ENCODE data around the gene GGA2. TPM values are rescaled to one million over a fixed set of nuclear protein-coding genes. Genes with fewer than 3 reads are reported as not detected.

Gene GGA2
- polyA plus RNA-seq, 2 donors = 12.6 to 15.9 TPM

- peaks cover 2 to 13% of the 10 kb centered on the region in 2 donors for H3K36me3 ChIP-seq (ENCODE audit: control insufficient read depth in 2 of 2, insufficient read depth in 2 of 2, low read length in 1 of 2)
- WGBS, 2 donors = 87 to 88% methylated on average over 11 of the region's 11 CpGs
Observed at GRCh38 chr16:23539984-23540816, 29.9 kb upstream of the GGA2 start.

DNA sequence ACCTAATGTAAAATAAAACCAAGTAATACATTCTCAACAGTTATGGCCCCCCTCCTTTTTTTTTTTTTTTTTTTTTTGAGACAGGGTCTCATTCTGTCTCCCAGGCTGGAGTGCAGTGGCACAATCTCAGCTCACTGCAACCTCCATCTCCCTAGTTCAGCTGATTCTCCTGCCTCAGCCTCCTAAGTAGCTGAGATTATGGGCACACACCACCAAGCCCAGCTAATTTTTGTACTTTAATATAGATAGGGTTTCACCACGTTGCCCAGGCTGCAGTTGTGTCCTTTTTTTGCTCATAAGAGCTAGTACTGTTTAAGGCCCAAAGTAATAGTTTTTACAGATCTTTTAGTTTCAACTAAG lies 28.6 kb upstream of the GGA2 start:
- Histone ChIP-seq H3K4me1 (ENCODE audit: control insufficient read depth in 2 of 2, insufficient read depth in 2 of 2, low read length in 1 of 2) (no peaks in the 10 kb centered on the region), H3K27me3 (ENCODE audit: control insufficient read depth in 1 of 2, insufficient read depth in 2 of 2, low read length in 2 of 2) (no peaks in the 10 kb centered on the region), H3K27ac (ENCODE audit: low read depth in 2 of 2, low read length in 1 of 2) (no peak overlapping the region), H3K36me3 (ENCODE audit: control insufficient read depth in 2 of 2, insufficient read depth in 2 of 2, low read length in 1 of 2) (peaks cover 4 to 19% of the 10 kb centered on the region in 2 donors), H3K4me3 (ENCODE audit: low read depth in 1 of 2, low read length in 2 of 2) (no peak overlapping the region), H3K9me3 (ENCODE audit: control insufficient read depth in 2 of 2, insufficient read depth in 1 of 2, low read depth in 1 of 2, low read length in 1 of 2) (no peaks in the 10 kb centered on the region)
- WGBS, 2 donors = 92 to 93% methylated on average over 1 of the region's 1 CpG

More at GRCh38 chr16:23539984-23540816, 29.9 kb upstream of the GGA2 start:
- H3K4me3 ChIP-seq (ENCODE audit: low read depth in 1 of 2, low read length in 2 of 2) = no peak overlapping the region
- peaks cover 0 to under 1% of the 10 kb centered on the region in 2 donors for H3K4me1 ChIP-seq (ENCODE audit: control insufficient read depth in 2 of 2, insufficient read depth in 2 of 2, low read length in 1 of 2)
- H3K9me3 ChIP-seq (ENCODE audit: control insufficient read depth in 2 of 2, insufficient read depth in 1 of 2, low read depth in 1 of 2, low read length in 1 of 2) = no peaks in the 10 kb centered on the region
- no peak overlapping the region for H3K27ac ChIP-seq (ENCODE audit: low read depth in 2 of 2, low read length in 1 of 2)
- H3K27me3 ChIP-seq (ENCODE audit: control insufficient read depth in 1 of 2, insufficient read depth in 2 of 2, low read length in 2 of 2) = no peaks in the 10 kb centered on the region

DNA sequence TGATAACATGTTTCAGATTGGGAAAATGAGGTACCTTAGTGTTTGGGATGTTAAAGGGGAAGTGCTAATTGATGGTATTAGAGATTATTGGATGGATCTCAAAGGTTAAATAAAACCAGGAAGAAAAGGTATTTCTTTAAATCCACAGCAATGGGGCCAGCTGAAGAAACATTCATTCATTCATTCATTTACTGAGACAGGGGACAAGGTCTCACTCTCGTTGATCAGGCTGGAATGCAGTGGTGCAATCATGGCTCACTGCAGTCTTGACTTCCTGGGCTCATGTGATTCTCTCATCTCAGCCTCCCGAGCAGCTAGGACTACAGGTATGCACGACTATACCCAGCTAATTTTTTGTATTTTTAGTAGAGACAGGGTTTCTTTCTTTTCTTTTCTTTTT lies 27.1 kb upstream of the GGA2 start:
- WGBS, 2 donors = 80 to 82% methylated on average over 3 of the region's 3 CpGs
- Histone ChIP-seq H3K27ac (ENCODE audit: low read depth in 2 of 2, low read length in 1 of 2) (no peak overlapping the region), H3K9me3 (ENCODE audit: control insufficient read depth in 2 of 2, insufficient read depth in 1 of 2, low read depth in 1 of 2, low read length in 1 of 2) (no peaks in the 10 kb centered on the region), H3K36me3 (ENCODE audit: control insufficient read depth in 2 of 2, insufficient read depth in 2 of 2, low read length in 1 of 2) (peaks cover 4 to 21% of the 10 kb centered on the region in 2 donors), H3K27me3 (ENCODE audit: control insufficient read depth in 1 of 2, insufficient read depth in 2 of 2, low read length in 2 of 2) (no peaks in the 10 kb centered on the region), H3K4me1 (ENCODE audit: control insufficient read depth in 2 of 2, insufficient read depth in 2 of 2, low read length in 1 of 2) (no peaks in the 10 kb centered on the region), H3K4me3 (ENCODE audit: low read depth in 1 of 2, low read length in 2 of 2) (no peak overlapping the region)

- Histone ChIP-seq H3K36me3 (ENCODE audit: control insufficient read depth in 2 of 2, insufficient read depth in 2 of 2, low read length in 1 of 2) (peaks cover 4 to 21% of the 10 kb centered on the region in 2 donors), H3K4me1 (ENCODE audit: control insufficient read depth in 2 of 2, insufficient read depth in 2 of 2, low read length in 1 of 2) (no peaks in the 10 kb centered on the region), H3K9me3 (ENCODE audit: control insufficient read depth in 2 of 2, insufficient read depth in 1 of 2, low read depth in 1 of 2, low read length in 1 of 2) (no peaks in the 10 kb centered on the region), H3K27ac (ENCODE audit: low read depth in 2 of 2, low read length in 1 of 2) (no peak overlapping the region), H3K4me3 (ENCODE audit: low read depth in 1 of 2, low read length in 2 of 2) (no peak overlapping the region), H3K27me3 (ENCODE audit: control insufficient read depth in 1 of 2, insufficient read depth in 2 of 2, low read length in 2 of 2) (no peaks in the 10 kb centered on the region)
- WGBS, 2 donors = 70 to 80% methylated on average over 2 of the region's 2 CpGs
Observed at GRCh38 chr16:23535901-23536300, 25.6 kb upstream of the GGA2 start.

GRCh38 chr16:23534868-23535860 lies 24.9 kb upstream of the GGA2 start:
- H3K4me1 ChIP-seq (ENCODE audit: control insufficient read depth in 2 of 2, insufficient read depth in 2 of 2, low read length in 1 of 2) = no peaks in the 10 kb centered on the region
- H3K27me3 ChIP-seq (ENCODE audit: control insufficient read depth in 1 of 2, insufficient read depth in 2 of 2, low read length in 2 of 2) = no peaks in the 10 kb centered on the region
- H3K9me3 ChIP-seq (ENCODE audit: control insufficient read depth in 2 of 2, insufficient read depth in 1 of 2, low read depth in 1 of 2, low read length in 1 of 2) = no peaks in the 10 kb centered on the region
- WGBS, 2 donors = 92 to 93% methylated on average over 19 of the region's 19 CpGs
- no peak overlapping the region for H3K27ac ChIP-seq (ENCODE audit: low read depth in 2 of 2, low read length in 1 of 2)
- H3K4me3 ChIP-seq (ENCODE audit: low read depth in 1 of 2, low read length in 2 of 2) = no peak overlapping the region
- H3K36me3 ChIP-seq (ENCODE audit: control insufficient read depth in 2 of 2, insufficient read depth in 2 of 2, low read length in 1 of 2) = peaks cover 9 to 21% of the 10 kb centered on the region in 2 donors

GRCh38 chr16:23532448-23532847 lies 22.2 kb upstream of the GGA2 start:
- Histone ChIP-seq H3K27ac (ENCODE audit: low read depth in 2 of 2, low read length in 1 of 2) (no peak overlapping the region), H3K27me3 (ENCODE audit: control insufficient read depth in 1 of 2, insufficient read depth in 2 of 2, low read length in 2 of 2) (no peaks in the 10 kb centered on the region), H3K4me1 (ENCODE audit: control insufficient read depth in 2 of 2, insufficient read depth in 2 of 2, low read length in 1 of 2) (no peaks in the 10 kb centered on the region), H3K4me3 (ENCODE audit: low read depth in 1 of 2, low read length in 2 of 2) (no peak overlapping the region), H3K9me3 (ENCODE audit: control insufficient read depth in 2 of 2, insufficient read depth in 1 of 2, low read depth in 1 of 2, low read length in 1 of 2) (no peaks in the 10 kb centered on the region), H3K36me3 (ENCODE audit: control insufficient read depth in 2 of 2, insufficient read depth in 2 of 2, low read length in 1 of 2) (peaks cover 19 to 33% of the 10 kb centered on the region in 2 donors)
- WGBS, 2 donors = 91 to 97% methylated on average over 1 of the region's 1 CpG

GRCh38 chr16:23530062-23530461 lies 19.8 kb upstream of the GGA2 start:
- H3K36me3 ChIP-seq (ENCODE audit: control insufficient read depth in 2 of 2, insufficient read depth in 2 of 2, low read length in 1 of 2) = peaks cover 16 to 38% of the 10 kb centered on the region in 2 donors
- 90 to 93% methylated on average over 5 of the region's 5 CpGs for WGBS, 2 donors

GRCh38 chr16:23528644-23529310 lies 18.5 kb upstream of the GGA2 start:
- Histone ChIP-seq H3K9me3 (ENCODE audit: control insufficient read depth in 2 of 2, insufficient read depth in 1 of 2, low read depth in 1 of 2, low read length in 1 of 2) (no peaks in the 10 kb centered on the region), H3K27me3 (ENCODE audit: control insufficient read depth in 1 of 2, insufficient read depth in 2 of 2, low read length in 2 of 2) (no peaks in the 10 kb centered on the region), H3K4me3 (ENCODE audit: low read depth in 1 of 2, low read length in 2 of 2) (no peak overlapping the region), H3K4me1 (ENCODE audit: control insufficient read depth in 2 of 2, insufficient read depth in 2 of 2, low read length in 1 of 2) (no peaks in the 10 kb centered on the region), H3K36me3 (ENCODE audit: control insufficient read depth in 2 of 2, insufficient read depth in 2 of 2, low read length in 1 of 2) (peaks cover 15 to 33% of the 10 kb centered on the region in 2 donors), H3K27ac (ENCODE audit: low read depth in 2 of 2, low read length in 1 of 2) (no peak overlapping the region)
- WGBS, 2 donors = 92 to 95% methylated on average over 10 of the region's 10 CpGs

More at GRCh38 chr16:23530062-23530461, 19.8 kb upstream of the GGA2 start:
- H3K27me3 ChIP-seq (ENCODE audit: control insufficient read depth in 1 of 2, insufficient read depth in 2 of 2, low read length in 2 of 2) = no peaks in the 10 kb centered on the region
- no peak overlapping the region for H3K4me3 ChIP-seq (ENCODE audit: low read depth in 1 of 2, low read length in 2 of 2)
- no peaks in the 10 kb centered on the region for H3K4me1 ChIP-seq (ENCODE audit: control insufficient read depth in 2 of 2, insufficient read depth in 2 of 2, low read length in 1 of 2)
- no peaks in the 10 kb centered on the region for H3K9me3 ChIP-seq (ENCODE audit: control insufficient read depth in 2 of 2, insufficient read depth in 1 of 2, low read depth in 1 of 2, low read length in 1 of 2)
- H3K27ac ChIP-seq (ENCODE audit: low read depth in 2 of 2, low read length in 1 of 2) = no peak overlapping the region

DNA sequence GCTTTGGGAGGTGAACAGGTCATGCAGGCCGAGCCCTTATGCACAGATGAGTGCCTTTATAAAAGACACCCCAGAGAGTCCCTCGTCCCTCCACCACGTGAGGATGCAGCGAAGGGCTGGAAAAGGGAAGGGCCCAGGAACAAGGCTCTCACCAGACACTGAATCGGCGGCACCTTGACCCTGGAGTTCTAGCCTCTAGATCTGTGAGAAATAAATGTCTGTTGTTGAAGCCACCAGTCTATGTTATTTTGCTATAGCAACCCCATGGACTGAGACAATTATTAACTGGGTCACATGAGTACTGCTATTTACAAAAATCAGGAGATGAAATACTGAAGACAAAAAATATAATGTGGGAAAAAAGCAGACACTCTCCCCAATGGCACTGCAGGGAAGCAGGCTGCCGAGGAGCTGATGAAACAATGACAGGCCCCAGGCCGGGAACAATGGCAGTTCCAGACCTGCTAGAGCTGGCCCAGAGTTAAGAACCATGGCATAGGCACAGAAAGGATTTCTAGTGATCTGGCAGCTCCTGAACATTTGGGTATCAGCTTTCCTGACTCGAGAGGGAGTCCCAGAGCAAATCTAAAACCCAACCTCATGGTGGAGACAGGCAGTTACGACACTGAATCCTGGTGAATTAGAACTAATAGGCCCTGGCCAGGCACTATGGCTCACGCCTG lies 17.8 kb upstream of the GGA2 start:
- Histone ChIP-seq H3K36me3 (ENCODE audit: control insufficient read depth in 2 of 2, insufficient read depth in 2 of 2, low read length in 1 of 2) (peaks cover 15 to 31% of the 10 kb centered on the region in 2 donors), H3K27me3 (ENCODE audit: control insufficient read depth in 1 of 2, insufficient read depth in 2 of 2, low read length in 2 of 2) (no peaks in the 10 kb centered on the region), H3K9me3 (ENCODE audit: control insufficient read depth in 2 of 2, insufficient read depth in 1 of 2, low read depth in 1 of 2, low read length in 1 of 2) (no peaks in the 10 kb centered on the region), H3K27ac (ENCODE audit: low read depth in 2 of 2, low read length in 1 of 2) (no peak overlapping the region), H3K4me3 (ENCODE audit: low read depth in 1 of 2, low read length in 2 of 2) (no peak overlapping the region), H3K4me1 (ENCODE audit: control insufficient read depth in 2 of 2, insufficient read depth in 2 of 2, low read length in 1 of 2) (no peaks in the 10 kb centered on the region)
- 76 to 84% methylated on average over 11 of the region's 11 CpGs for WGBS, 2 donors
